Measurements from ENCODE around the gene LGR4.

- TF ChIP-seq POLR2A (IDR thresholded peaks at IDR 0.05; ENCODE audit: low read depth, low read length) (no peak), TAF1 (IDR thresholded peaks at IDR 0.05; ENCODE audit: low read depth, low read length) (no peak), POU2F2 (IDR thresholded peaks at IDR 0.05; ENCODE audit: low read depth, low read length) (no peak), POLR2AphosphoS5 (IDR thresholded peaks at IDR 0.05; ENCODE audit: low read depth, low read length) (no peak), SPI1 (IDR thresholded peaks at IDR 0.05; ENCODE audit: low read depth, low read length) (no peak), PAX5 (IDR thresholded peaks at IDR 0.05; ENCODE audit: insufficient read depth, low read length, severe bottlenecking) (no peak)
These were observed 57.9 kb downstream of the LGR4 start for GRCh38 chr11:27414644-27415043.
